GM12865 (cell line): Measurements from ENCODE around the gene LIMCH1.

ENCODE experiments used
- DNase-seq: peaks from one replicate; pipeline ENCODE4 v3.0.0; 2010; ENCODE audit warnings: low read depth
- H3K4me3 ChIP-seq: 2 replicates; pipeline ENCODE4 v1.5.1; 2011; ENCODE audit warnings: mild to moderate bottlenecking, low read depth, low read length, control low read depth
- CTCF ChIP-seq: IDR thresholded peaks from 2 replicates; pipeline ENCODE4 v1.5.1; 2011; ENCODE audit warnings: low read length, control low read depth, low read depth, inconsistent platforms; ENCODE audit not compliant: insufficient read depth; ENCODE audit errors: missing control alignments

LIMCH1 gene

GRCh38 chr4:41514766-41515481 is 23.0 kb upstream of the LIMCH1 start:
- TF ChIP-seq CTCF = no peak
- no peak overlapping the region for H3K4me3 ChIP-seq
- DNase-seq = no peak

- TF ChIP-seq CTCF = no peak
- DNase-seq = no peak
- H3K4me3 ChIP-seq = no peak overlapping the region
Measured at GRCh38 chr4:41517121-41517520, 20.8 kb upstream of the LIMCH1 start.

- H3K4me3 ChIP-seq = no peak overlapping the region
- no peak for TF ChIP-seq CTCF
- DNase-seq = no peak
Measured at GRCh38 chr4:41517747-41518146, 20.2 kb upstream of the LIMCH1 start.

GRCh38 chr4:41524425-41524824 is 13.5 kb upstream of the LIMCH1 start:
- no peak for TF ChIP-seq CTCF
- no peak overlapping the region for H3K4me3 ChIP-seq
- DNase-seq = no peak

- DNase-seq = no peak
- no peak overlapping the region for H3K4me3 ChIP-seq
- no peak for TF ChIP-seq CTCF
Measured at GRCh38 chr4:41525129-41525528, 12.8 kb upstream of the LIMCH1 start.

GRCh38 chr4:41526628-41527027 is 11.3 kb upstream of the LIMCH1 start:
- DNase-seq = no peak
- no peak for TF ChIP-seq CTCF
- no peak overlapping the region for H3K4me3 ChIP-seq

- no peak for TF ChIP-seq CTCF
- H3K4me3 ChIP-seq = no peak overlapping the region
- no peak for DNase-seq
Measured at GRCh38 chr4:41528512-41529205, 9.3 kb upstream of the LIMCH1 start.
